SJSA1 (cell line): ENCODE measurements around the gene THAP7. TPM values are rescaled to one million over a fixed set of nuclear protein-coding genes. Genes with fewer than 3 reads are reported as not detected.
A peak's percentile ranks its signal among the peaks of the same experiment; 100 is the strongest.

Experiments
- DNase-seq, 2 experiments: peaks; one replicate each; pipeline ENCODE4 v3.0.0-alpha.2; 2015 to 2020; ENCODE audit warnings: low spot score in 2 of 2, low read depth in 1 of 2
- H3K27ac ChIP-seq: fragments of 250-450 bp; sonication (Bioruptor Pico); 2 replicates; pipeline ENCODE4 v1.5.1; 2020; ENCODE audit warnings: mild to moderate bottlenecking, moderate library complexity
- H3K27me3 ChIP-seq: fragments of 250-450 bp; sonication (Bioruptor Pico); replicated peaks from 2 replicates; pipeline ENCODE4 v1.5.1; 2020; ENCODE audit warnings: mild to moderate bottlenecking, moderate library complexity
- H3K36me3 ChIP-seq: fragments of 250-450 bp; sonication (Bioruptor Pico); 2 replicates; pipeline ENCODE4 v1.5.1; 2020; ENCODE audit warnings: mild to moderate bottlenecking
- H3K4me1 ChIP-seq: fragments of 250-450 bp; sonication (Bioruptor Pico); replicated peaks from 2 replicates; pipeline ENCODE4 v1.6.1; 2021; ENCODE audit warnings: mild to moderate bottlenecking
- H3K4me3 ChIP-seq: fragments of 250-450 bp; sonication (Bioruptor Pico); 2 replicates; pipeline ENCODE4 v1.5.1; 2020; ENCODE audit warnings: mild to moderate bottlenecking
- H3K9me3 ChIP-seq: fragments of 250-450 bp; sonication (Bioruptor Pico); replicated peaks from 2 replicates; pipeline ENCODE4 v1.5.1; 2020; ENCODE audit warnings: mild to moderate bottlenecking
- total RNA-seq: library from RNA; depleted of rRNA; stranded (reverse); fragments of >200 nt; shearing (Covaris generic); gene quantifications from 2 replicates; pipeline ENCODE4 v1.2.3, GENCODE V29; 2014

THAP7 gene
- total RNA-seq, 1 experiment from 2014 or later = 51.1 TPM

DNA sequence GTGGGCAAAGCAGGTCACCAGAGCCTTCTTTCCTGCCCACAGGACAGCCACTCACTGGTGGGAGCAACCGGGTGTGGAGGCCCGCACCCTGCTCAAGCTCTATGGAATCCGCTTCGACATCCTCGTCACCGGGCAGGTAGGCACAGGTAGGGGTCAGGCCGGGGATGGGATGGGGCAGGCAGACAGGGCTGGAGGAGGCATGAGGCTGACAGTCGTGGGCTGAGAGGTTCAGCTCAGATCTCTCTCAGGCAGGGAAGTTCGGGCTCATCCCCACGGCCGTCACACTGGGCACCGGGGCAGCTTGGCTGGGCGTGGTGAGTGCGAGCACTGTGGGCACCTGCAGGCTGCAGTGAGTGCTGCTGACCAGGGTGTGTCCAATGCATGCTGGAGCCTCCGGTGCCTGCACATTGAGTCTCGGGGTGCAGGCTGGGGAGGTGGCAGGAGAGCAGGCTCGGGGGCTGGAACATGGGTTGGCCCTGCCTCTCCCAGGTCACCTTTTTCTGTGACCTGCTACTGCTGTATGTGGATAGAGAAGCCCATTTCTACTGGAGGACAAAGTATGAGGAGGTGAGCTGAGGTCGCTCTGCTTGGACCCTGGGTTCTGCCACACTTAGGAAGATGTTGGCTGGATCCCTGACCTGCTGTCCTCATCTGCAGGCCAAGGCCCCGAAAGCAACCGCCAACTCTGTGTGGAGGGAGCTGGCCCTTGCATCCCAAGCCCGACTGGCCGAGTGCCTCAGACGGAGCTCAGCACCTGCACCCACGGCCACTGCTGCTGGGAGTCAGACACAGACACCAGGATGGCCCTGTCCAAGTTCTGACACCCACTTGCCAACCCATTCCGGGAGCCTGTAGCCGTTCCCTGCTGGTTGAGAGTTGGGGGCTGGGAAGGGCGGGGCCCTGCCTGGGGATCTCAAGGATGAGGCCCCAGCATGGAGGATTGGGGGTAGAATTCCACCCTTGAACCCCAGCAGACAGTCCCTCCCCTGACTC lies 24.1 kb upstream of the THAP7 start:
- Histone ChIP-seq H3K36me3 (no peaks in the 10 kb centered on the region), H3K27ac (no peak overlapping the region), H3K4me1 (no peaks in the 10 kb centered on the region), H3K4me3 (no peak overlapping the region), H3K27me3 (no peaks in the 10 kb centered on the region), H3K9me3 (no peaks in the 10 kb centered on the region)
- DNase-seq = no peak

- Histone ChIP-seq H3K27me3 (no peaks in the 10 kb centered on the region), H3K27ac (no peak overlapping the region), H3K36me3 (no peaks in the 10 kb centered on the region), H3K4me1 (no peaks in the 10 kb centered on the region), H3K4me3 (no peak overlapping the region), H3K9me3 (no peaks in the 10 kb centered on the region; the same call in 1 of the 2 replicates)
- no peak for DNase-seq
These were observed 23.3 kb upstream of the THAP7 start for GRCh38 chr22:21025266-21025665.

- no peaks in the 10 kb centered on the region for H3K27me3 ChIP-seq
- H3K36me3 ChIP-seq = no peaks in the 10 kb centered on the region
- no peak overlapping the region for H3K27ac ChIP-seq
- no peak for DNase-seq
- H3K4me3 ChIP-seq = no peak overlapping the region
- no peaks in the 10 kb centered on the region for H3K4me1 ChIP-seq
- no peaks in the 10 kb centered on the region; the same call in 1 of the 2 replicates for H3K9me3 ChIP-seq
These were observed 21.2 kb upstream of the THAP7 start for GRCh38 chr22:21022955-21023614.

DNA sequence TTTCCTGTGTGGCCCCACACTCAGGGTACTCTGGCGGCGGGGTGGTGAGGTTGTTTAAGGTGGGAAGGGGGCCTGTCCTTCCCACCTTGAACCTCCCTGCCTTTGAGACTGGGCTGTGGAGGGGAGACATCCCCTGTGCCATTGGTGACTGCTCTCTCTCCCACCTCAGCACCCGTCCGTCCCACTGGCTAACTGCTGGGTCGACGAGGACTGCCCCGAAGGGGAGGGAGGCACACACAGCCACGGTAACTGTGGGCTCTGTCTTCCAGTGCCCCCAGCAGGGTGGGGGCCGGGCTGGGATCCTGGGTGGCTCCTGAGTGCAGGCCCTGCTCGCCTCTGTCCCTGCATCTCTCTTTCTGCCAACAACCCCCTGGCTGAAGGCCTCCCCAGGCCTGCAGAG lies 20.6 kb upstream of the THAP7 start:
- Histone ChIP-seq H3K4me3 (no peak overlapping the region), H3K4me1 (no peaks in the 10 kb centered on the region), H3K27ac (no peak overlapping the region), H3K36me3 (no peaks in the 10 kb centered on the region), H3K9me3 (no peaks in the 10 kb centered on the region; the same call in 1 of the 2 replicates), H3K27me3 (no peaks in the 10 kb centered on the region)
- DNase-seq = no peak

DNA sequence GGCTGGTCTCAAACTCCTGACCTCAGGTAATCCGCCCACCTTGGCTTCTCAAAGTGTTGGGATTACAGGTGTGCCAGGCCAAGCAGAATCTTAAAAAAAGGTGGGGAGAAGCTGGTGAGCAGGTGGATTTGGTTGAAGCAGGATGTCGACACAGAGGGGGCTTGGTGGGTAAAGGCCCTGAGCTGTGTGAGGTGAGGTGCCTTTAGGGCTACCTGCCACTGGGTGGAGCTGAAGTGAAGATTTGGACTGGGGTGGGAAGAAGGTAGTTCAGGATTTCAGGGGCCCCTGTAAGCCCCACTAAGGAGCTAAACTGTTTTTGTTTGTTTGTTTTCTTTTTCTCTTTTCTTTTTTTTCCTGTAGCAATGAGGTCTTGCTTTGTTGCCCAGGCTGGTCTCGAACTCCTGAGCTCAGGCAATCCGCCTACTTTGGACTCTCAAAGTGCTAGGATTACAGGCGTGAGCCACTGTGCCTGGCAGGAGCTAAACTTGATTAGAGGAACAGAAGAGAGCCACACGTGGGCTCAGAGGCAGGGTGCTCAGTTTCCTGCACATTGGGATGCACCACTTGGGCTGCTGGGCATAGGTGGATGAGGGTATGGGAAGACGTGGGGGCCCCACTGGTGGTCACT lies 19.0 kb upstream of the THAP7 start:
- H3K4me1 ChIP-seq = no peaks in the 10 kb centered on the region
- no peak for DNase-seq

GRCh38 chr22:21018314-21018713 lies 16.4 kb upstream of the THAP7 start:
- Histone ChIP-seq H3K9me3 (no peaks in the 10 kb centered on the region; the same call in 1 of the 2 replicates), H3K36me3 (no peaks in the 10 kb centered on the region), H3K27me3 (no peaks in the 10 kb centered on the region), H3K27ac (no peak overlapping the region), H3K4me1 (peaks cover 22% of the 10 kb centered on the region), H3K4me3 (no peak overlapping the region)
- DNase-seq = no peak

More for the DNA sequence above, 19.0 kb upstream of the THAP7 start:
- Histone ChIP-seq H3K27me3 (no peaks in the 10 kb centered on the region), H3K4me3 (no peak overlapping the region), H3K9me3 (no peaks in the 10 kb centered on the region; the same call in 1 of the 2 replicates), H3K36me3 (no peaks in the 10 kb centered on the region), H3K27ac (no peak overlapping the region)

- no peak overlapping the region for H3K27ac ChIP-seq
- no peak overlapping the region for H3K4me3 ChIP-seq
- H3K9me3 ChIP-seq = no peaks in the 10 kb centered on the region; the same call in 1 of the 2 replicates
- DNase-seq = no peak
- peaks cover 22% of the 10 kb centered on the region for H3K4me1 ChIP-seq
- no peaks in the 10 kb centered on the region for H3K27me3 ChIP-seq
- no peaks in the 10 kb centered on the region for H3K36me3 ChIP-seq
These were observed 14.9 kb upstream of the THAP7 start for GRCh38 chr22:21016644-21017420.

DNA sequence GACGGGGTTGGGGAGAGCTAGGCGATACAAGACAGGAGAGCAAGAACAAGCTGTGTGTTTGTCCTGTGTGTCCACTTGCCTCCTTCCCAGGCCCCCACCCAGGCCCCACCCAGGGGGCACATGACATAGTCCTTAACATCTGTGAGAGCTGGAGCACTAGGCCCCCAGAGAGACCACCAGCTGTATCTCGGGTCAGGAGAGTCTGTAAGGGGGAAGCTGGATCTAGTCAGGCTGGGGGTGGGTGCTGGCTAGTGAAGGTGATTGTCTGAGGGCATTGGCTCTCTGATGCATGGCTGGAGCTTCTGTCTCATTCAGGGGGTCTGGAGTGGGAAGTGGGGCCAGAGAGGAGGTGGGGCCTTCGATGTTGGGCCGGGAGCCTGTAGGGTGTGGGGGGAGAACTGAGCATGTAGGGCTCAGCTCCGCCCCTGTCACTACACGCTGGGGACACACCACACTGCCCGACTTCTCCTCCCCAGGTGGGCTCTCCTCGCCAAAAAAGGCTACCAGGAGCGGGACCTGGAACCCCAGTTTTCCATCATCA lies 13.6 kb upstream of the THAP7 start:
- H3K27me3 ChIP-seq = no peaks in the 10 kb centered on the region
- H3K4me1 ChIP-seq = peaks cover 22% of the 10 kb centered on the region
- H3K9me3 ChIP-seq = no peaks in the 10 kb centered on the region; the same call in 1 of the 2 replicates
- no peak for DNase-seq
- no peak overlapping the region for H3K27ac ChIP-seq
- H3K36me3 ChIP-seq = no peaks in the 10 kb centered on the region
- no peak overlapping the region for H3K4me3 ChIP-seq

DNA sequence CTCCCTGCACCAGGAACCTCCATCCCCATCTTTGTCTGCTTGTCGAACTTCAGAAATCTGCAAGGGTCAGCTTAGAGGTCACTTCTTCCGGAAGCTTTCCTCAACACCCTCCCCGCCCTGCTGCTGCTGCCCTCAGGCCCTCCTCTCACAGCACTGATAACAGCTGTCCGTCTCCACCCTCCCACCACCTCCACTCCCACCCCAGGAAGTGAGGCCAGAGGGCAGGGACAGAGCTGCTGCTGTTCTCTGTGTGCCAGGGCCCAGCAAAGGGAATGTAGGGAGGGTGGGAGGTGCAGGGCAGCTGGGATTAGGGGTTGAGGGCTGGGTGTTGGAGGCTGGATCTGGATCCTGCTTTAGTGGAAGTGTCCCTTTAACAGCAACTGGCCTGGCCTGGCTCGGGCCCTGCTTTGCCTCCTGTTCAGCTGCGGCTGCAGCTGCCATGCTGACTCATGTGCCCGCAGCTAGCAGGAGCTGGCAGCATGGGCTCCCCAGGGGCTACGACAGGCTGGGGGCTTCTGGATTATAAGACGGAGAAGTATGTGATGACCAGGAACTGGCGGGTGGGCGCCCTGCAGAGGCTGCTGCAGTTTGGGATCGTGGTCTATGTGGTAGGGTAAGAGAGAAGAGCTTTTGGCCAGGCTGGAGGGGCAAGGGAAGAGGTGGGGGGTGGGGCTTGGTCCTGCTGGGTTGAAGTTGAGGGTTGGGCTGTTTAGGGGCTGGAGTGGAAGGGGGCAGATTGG lies 13.0 kb upstream of the THAP7 start, which contains the start of gene P2RX6:
TSS of gene P2RX6 (plus strand) at position 440 of the 740 bp plus-strand sequence. CDS start at position 450, 10 bp downstream.
- Histone ChIP-seq H3K4me3 (peak within 1 kb of the TSS; percentile 37), H3K27me3 (no peaks in the 10 kb centered on the region), H3K36me3 (no peaks in the 10 kb centered on the region), H3K4me1 (peaks cover 22% of the 10 kb centered on the region), H3K9me3 (no peaks in the 10 kb centered on the region; the same call in 1 of the 2 replicates), H3K27ac (peak within 1 kb of the TSS; percentile 55)
- peak in 1 of 2 experiments; percentile 19 for DNase-seq

DNA sequence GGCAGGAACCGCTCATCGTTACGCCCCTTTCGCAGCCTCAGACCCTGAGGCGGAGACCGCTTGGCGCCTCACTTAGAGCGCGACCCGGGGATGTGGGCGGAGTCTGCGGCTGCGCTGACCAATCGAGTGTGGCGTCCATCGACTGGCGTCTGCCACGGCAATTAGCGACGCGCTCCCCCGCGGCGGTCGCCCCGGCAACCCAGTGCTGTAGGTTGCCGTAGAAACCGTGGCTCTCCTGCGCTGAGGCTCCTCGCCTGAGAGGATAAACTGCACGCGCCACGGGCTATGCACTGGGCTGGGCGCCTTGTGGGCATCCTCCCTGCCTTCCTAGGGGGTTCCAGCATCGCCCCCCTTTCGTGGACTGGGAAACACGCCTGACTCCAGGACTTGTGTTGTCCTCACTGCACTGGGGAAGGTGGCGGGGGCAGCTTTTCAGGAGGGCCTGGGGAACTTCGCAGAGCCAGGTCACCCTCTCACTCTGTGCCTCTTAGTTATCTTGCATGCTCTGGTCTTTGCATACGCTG lies 12.3 kb upstream of the THAP7 start:
- Histone ChIP-seq H3K4me1 (peaks cover 22% of the 10 kb centered on the region), H3K27ac (peak overlapping the region; percentile 55; the same call in 1 of the 2 replicates)

GRCh38 chr22:21013657-21014201 lies 11.8 kb upstream of the THAP7 start:
- peak overlapping the region; percentile 55 for H3K27ac ChIP-seq
- no peak for DNase-seq
- H3K27me3 ChIP-seq = no peaks in the 10 kb centered on the region
- no peaks in the 10 kb centered on the region for H3K36me3 ChIP-seq
- H3K4me3 ChIP-seq = peak overlapping the region; percentile 37
- no peaks in the 10 kb centered on the region for H3K9me3 ChIP-seq
- peaks cover 22% of the 10 kb centered on the region for H3K4me1 ChIP-seq

More for the DNA sequence above, 12.3 kb upstream of the THAP7 start:
- Histone ChIP-seq H3K27me3 (no peaks in the 10 kb centered on the region), H3K9me3 (no peaks in the 10 kb centered on the region), H3K4me3 (peak overlapping the region; percentile 37), H3K36me3 (no peaks in the 10 kb centered on the region)
- DNase-seq = peak; percentile 87 to 97
